HG03103 (cell line): ENCODE results near the gene CWC22.
"Not testable (repeated sequence)": the region's sequence is repeated elsewhere in the genome, so short reads cannot be mapped to it uniquely, and the experiment has no call there.

ENCODE experiments used
- ATAC-seq: cut with Tn5 transposase; IDR thresholded peaks from one replicate; pipeline ENCODE4 v1.9.1; 2021; ENCODE audit warnings: low read depth; ENCODE audit not compliant: unreplicated experiment

CWC22 gene

GRCh38 chr2:180004731-180005130 is 2.4 kb downstream of the CWC22 start:
- ATAC-seq: no peak

GRCh38 chr2:180003559-180003958 is 3.5 kb downstream of the CWC22 start:
- ATAC-seq: no peak

- no peak for ATAC-seq
Observed at GRCh38 chr2:180003073-180003472, 4.0 kb downstream of the CWC22 start.

GRCh38 chr2:180002198-180002770 is 4.8 kb downstream of the CWC22 start:
- no peak for ATAC-seq

- no peak for ATAC-seq
Observed at GRCh38 chr2:180001726-180002125, 5.4 kb downstream of the CWC22 start.

GRCh38 chr2:180000434-180000833 is 6.7 kb downstream of the CWC22 start:
- no peak for ATAC-seq

GRCh38 chr2:179999000-179999399 is 8.1 kb downstream of the CWC22 start:
- ATAC-seq: no peak

GRCh38 chr2:179995741-179996515 is 11.2 kb downstream of the CWC22 start:
- no peak for ATAC-seq

- no peak for ATAC-seq
Observed at GRCh38 chr2:179991344-179991743, 15.8 kb downstream of the CWC22 start.

- ATAC-seq: no peak
Observed at GRCh38 chr2:179990676-179991317, 16.3 kb downstream of the CWC22 start.

GRCh38 chr2:179987916-179988315 is 19.2 kb downstream of the CWC22 start:
- no peak for ATAC-seq

- ATAC-seq: peak; percentile 96
Observed at GRCh38 chr2:179985163-179985820, 21.8 kb downstream of the CWC22 start.

GRCh38 chr2:179983250-179983932 is 23.7 kb downstream of the CWC22 start:
- no peak for ATAC-seq

GRCh38 chr2:179981085-179981484 is 26.0 kb downstream of the CWC22 start:
- ATAC-seq: no peak

GRCh38 chr2:179974761-179975160 is 32.3 kb downstream of the CWC22 start:
- ATAC-seq: no peak

- ATAC-seq: no peak
Observed at GRCh38 chr2:179966778-179967394, 40.2 kb downstream of the CWC22 start.

- no peak for ATAC-seq
Observed at GRCh38 chr2:179965291-179966258, 41.5 kb downstream of the CWC22 start.

GRCh38 chr2:179963626-179964025 is 43.5 kb downstream of the CWC22 start:
- ATAC-seq: no peak

GRCh38 chr2:179958251-179958650 is 48.8 kb downstream of the CWC22 start:
- not testable (repeated sequence) for ATAC-seq
